ENCODE data around the gene PDE8B.

DNA sequence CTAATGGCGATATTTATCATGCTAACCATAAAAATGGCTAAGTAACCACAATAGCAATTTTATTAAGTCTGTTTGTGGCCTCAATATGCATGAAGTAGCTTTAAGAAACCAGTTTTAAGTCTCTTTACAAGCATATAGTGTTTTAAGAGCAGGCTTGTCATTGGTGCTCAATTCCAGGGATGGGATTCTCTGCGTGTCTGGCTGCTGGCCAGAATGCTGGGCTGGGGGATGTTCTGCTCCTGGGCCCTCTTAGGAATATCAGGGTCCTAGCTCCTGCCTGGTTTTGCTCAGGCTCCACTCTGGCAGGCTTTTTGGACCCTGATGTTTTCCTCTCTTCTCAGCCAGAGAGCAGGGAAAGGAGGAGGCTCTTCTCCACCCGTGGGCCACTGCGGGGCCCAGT is 127.2 kb downstream of the PDE8B start:
- TF ChIP-seq, protein P1, sequence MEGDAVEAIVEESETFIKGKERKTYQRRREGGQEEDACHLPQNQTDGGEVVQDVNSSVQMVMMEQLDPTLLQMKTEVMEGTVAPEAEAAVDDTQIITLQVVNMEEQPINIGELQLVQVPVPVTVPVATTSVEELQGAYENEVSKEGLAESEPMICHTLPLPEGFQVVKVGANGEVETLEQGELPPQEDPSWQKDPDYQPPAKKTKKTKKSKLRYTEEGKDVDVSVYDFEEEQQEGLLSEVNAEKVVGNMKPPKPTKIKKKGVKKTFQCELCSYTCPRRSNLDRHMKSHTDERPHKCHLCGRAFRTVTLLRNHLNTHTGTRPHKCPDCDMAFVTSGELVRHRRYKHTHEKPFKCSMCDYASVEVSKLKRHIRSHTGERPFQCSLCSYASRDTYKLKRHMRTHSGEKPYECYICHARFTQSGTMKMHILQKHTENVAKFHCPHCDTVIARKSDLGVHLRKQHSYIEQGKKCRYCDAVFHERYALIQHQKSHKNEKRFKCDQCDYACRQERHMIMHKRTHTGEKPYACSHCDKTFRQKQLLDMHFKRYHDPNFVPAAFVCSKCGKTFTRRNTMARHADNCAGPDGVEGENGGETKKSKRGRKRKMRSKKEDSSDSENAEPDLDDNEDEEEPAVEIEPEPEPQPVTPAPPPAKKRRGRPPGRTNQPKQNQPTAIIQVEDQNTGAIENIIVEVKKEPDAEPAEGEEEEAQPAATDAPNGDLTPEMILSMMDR (IDR thresholded peaks at IDR 0.05), result no peak
- TF ChIP-seq EZH2 (IDR thresholded peaks at IDR 0.05; ENCODE audit: borderline replicate concordance, insufficient read depth, low read depth, low read length, poor library complexity, severe bottlenecking), result no peak
